HepG2 (cell line): ENCODE results near the gene INSYN2B. TPM values are rescaled to one million over a fixed set of nuclear protein-coding genes. Genes with fewer than 3 reads are reported as not detected.

ENCODE experiments used
- ATAC-seq: fragments of 200-7000 bp; cut with Tn5 transposase; 3 replicates; pipeline ENCODE4 v1.9.1; 2020; ENCODE audit warnings: mild to moderate bottlenecking, moderate library complexity
- BruUV-seq: library from RNA; stranded (reverse); fragments of 400-500 nt; replicated peaks from 2 replicates; lab custom pipeline; 2021; lab: Mats Ljungman, UMichigan
- CTCF ChIA-PET: fragments of 300-600 bp; formaldehyde crosslinking; extraction: SDS; loops from one replicate; lab custom pipeline; 2021; ENCODE audit warnings: low total read pairs, inconsistent platforms, low intra/inter-chr PET ratio; lab: Yijun Ruan, JAX
- POLR2A ChIA-PET: fragments of 350-600 bp; sonication (Branson Sonifier 250); formaldehyde crosslinking; loops from one replicate; lab custom pipeline; 2020; ENCODE audit warnings: antibody characterized with exemption, inconsistent platforms; lab: Yijun Ruan, JAX
- DNase-seq: peaks from one replicate; pipeline ENCODE4 v3.0.0-alpha.2; 2015; ENCODE audit warnings: low spot score
- FAIRE-seq: peaks from 3 replicates; lab custom pipeline; 2011; peaks lifted over from hg19 to GRCh38; lab: Jason Lieb, UNC
- H2AFZ ChIP-seq: one replicate; pipeline ENCODE4 v1.6.1; 2011; ENCODE audit warnings: low read length, inconsistent platforms
- H3K27ac ChIP-seq: fragments of 300-600 bp; 3 replicates; pipeline ENCODE4 v1.8.0; 2011; ENCODE audit warnings: mixed run types, mild to moderate bottlenecking, mixed read lengths, low read length, inconsistent platforms; ENCODE audit not compliant: insufficient read depth; ENCODE audit errors: extremely low read length
- H3K27me3 ChIP-seq, 2 experiments: fragments of 200-600 bp in 1 of 2; 2 replicates in 1 of 2; 3 replicates in 1 of 2; pipeline versions ENCODE4 v1.6.0 to v1.8.0; 2011; ENCODE audit warnings: low read length in 2 of 2, mild to moderate bottlenecking in 2 of 2, moderate library complexity in 2 of 2, inconsistent platforms in 1 of 2; ENCODE audit not compliant: insufficient read depth in 2 of 2, control insufficient read depth in 1 of 2
- H3K36me3 ChIP-seq, 2 experiments: fragments of 200-600 bp in 1 of 2; replicated peaks in 1 of 2; 2 replicates in 1 of 2; 3 replicates in 1 of 2; pipeline versions ENCODE4 v1.5.1 to v1.8.0; 2011; ENCODE audit warnings: low read length in 2 of 2, inconsistent platforms in 1 of 2; ENCODE audit not compliant: insufficient read depth in 2 of 2, control insufficient read depth in 1 of 2
- H3K4me1 ChIP-seq: 2 replicates; pipeline ENCODE4 v1.5.1; 2012; ENCODE audit warnings: low read length, inconsistent platforms; ENCODE audit not compliant: insufficient read depth
- H3K4me2 ChIP-seq: 2 replicates; pipeline ENCODE4 v1.6.0; 2011; ENCODE audit warnings: low read depth, low read length, inconsistent platforms
- H3K4me3 ChIP-seq, 3 experiments: fragments of 200-600 bp in 1 of 3; sonication (generic), shearing (Covaris generic) in 1 of 3; replicated peaks in 1 of 3; 2 replicates each; pipeline ENCODE4 v1.5.1; 2011 to 2016; ENCODE audit warnings: low read length in 3 of 3, inconsistent platforms in 2 of 3, low read depth in 2 of 3, mild to moderate bottlenecking in 2 of 3, control low read depth in 1 of 3, mixed read lengths in 1 of 3; ENCODE audit not compliant: insufficient read depth in 1 of 3
- H3K79me2 ChIP-seq: one replicate; pipeline ENCODE4 v1.6.1; 2011; ENCODE audit warnings: low read length, inconsistent platforms; ENCODE audit not compliant: insufficient read depth
- H3K9ac ChIP-seq: 2 replicates; pipeline ENCODE4 v1.6.0; 2011; ENCODE audit warnings: mild to moderate bottlenecking, low read depth, low read length, inconsistent platforms; ENCODE audit not compliant: insufficient read depth
- H3K9me3 ChIP-seq: 2 replicates; pipeline ENCODE4 v1.5.1; 2012; ENCODE audit warnings: mild to moderate bottlenecking, low read length
- H4K20me1 ChIP-seq: 2 replicates; pipeline ENCODE4 v1.6.0; 2011; ENCODE audit warnings: inconsistent platforms, mild to moderate bottlenecking, low read length, moderate library complexity; ENCODE audit not compliant: insufficient read depth
- GTF2F1 ChIP-seq: fragments of 150-350 bp; IDR thresholded peaks from 2 replicates; pipeline ENCODE4 v1.6.1; 2014; ENCODE audit warnings: low read length
- HNF1B ChIP-seq: sonication (generic); formaldehyde crosslinking; IDR thresholded peaks from 2 replicates; pipeline ENCODE4 v1.5.1; 2020; ENCODE audit warnings: mild to moderate bottlenecking, moderate library complexity, missing genetic modification reagents
- HNRNPUL1 ChIP-seq: fragments of 200-400 bp; formaldehyde crosslinking; IDR thresholded peaks from 2 replicates; pipeline ENCODE4 v1.6.1; 2017; ENCODE audit warnings: low read depth, mild to moderate bottlenecking, low read length, moderate library complexity
- HOXA3 ChIP-seq: sonication (generic); formaldehyde crosslinking; IDR thresholded peaks from 2 replicates; pipeline ENCODE4 v1.5.0; 2020; ENCODE audit warnings: missing genetic modification reagents
- LCORL ChIP-seq, 2 experiments: fragments of 450-650 bp in 1 of 2; sonication (generic) in 1 of 2; formaldehyde crosslinking in 1 of 2; IDR thresholded peaks; 2 replicates each; pipeline versions ENCODE4 v1.5.0 to v1.6.1; 2017 to 2020; ENCODE audit warnings: antibody characterized with exemption in 1 of 2, missing genetic modification reagents in 1 of 2
- ZC3H4 ChIP-seq: sonication (generic); formaldehyde crosslinking; IDR thresholded peaks from 2 replicates; pipeline ENCODE4 v1.4.0; 2020; ENCODE audit warnings: missing genetic modification reagents, borderline replicate concordance
- WGBS: methylation state at CpG from one replicate; pipeline ENCODE4 v1.1.6; 2017; ENCODE audit warnings: low lambda C conversion rate; 5-methylcytosine and 5-hydroxymethylcytosine counted together
- in situ Hi-C: cut with HindIII; loops from 2 replicates; pipeline ENCODE4 v1.10.0; 2017; ENCODE audit warnings: low pct_unique_long_range_greater_than_20kb; ENCODE audit not compliant: extremely low pct_ligation_motif_present
- intact Hi-C: fragments of 100-400 bp; cut with micrococcal nuclease; formaldehyde crosslinking; loops from one replicate; pipeline ENCODE4 v1.10.0; 2022; ENCODE audit not compliant: unreplicated experiment
- polyA plus RNA-seq, 8 experiments: library from polyadenylated mRNA; depleted of rRNA in 3 of 8; stranded (reverse) in 7 of 8; unstranded in 1 of 8; fragments of >200 nt; fragmentation: Illumina TruSeq in 4 of 8; extraction: Trizol in 4 of 8; gene quantifications; 2 replicates each; pipeline versions ENCODE4 v1.2.1 to v1.2.3, GENCODE V29; 2011 to 2016; ENCODE audit warnings: low read depth in 4 of 8, missing spikeins in 1 of 8, mixed read lengths in 1 of 8; ENCODE audit not compliant: insufficient read depth in 1 of 8
- total RNA-seq, 5 experiments: library from RNA; depleted of rRNA; stranded (reverse); fragments of >200 nt; fragmentation: Illumina TruSeq; extraction: Trizol; gene quantifications; 2 replicates each; pipeline ENCODE4 v1.2.3, GENCODE V29; 2016; ENCODE audit warnings: low read depth in 1 of 5
- TF ChIP-seq, protein P1 (sequence below): sonication (generic); formaldehyde crosslinking; IDR thresholded peaks from 2 replicates; pipeline ENCODE4 v1.5.1; 2020; ENCODE audit warnings: missing genetic modification reagents, mild to moderate bottlenecking, borderline replicate concordance
- TF ChIP-seq, protein P2 (sequence below): sonication (generic); formaldehyde crosslinking; conservative IDR thresholded peaks from 2 replicates; pipeline ENCODE4 v1.4.0; 2020; ENCODE audit warnings: missing genetic modification reagents
- TF ChIP-seq, protein P3 (sequence below): sonication (generic); formaldehyde crosslinking; IDR thresholded peaks from 2 replicates; pipeline ENCODE4 v1.4.0; 2020; ENCODE audit warnings: low read depth, missing genetic modification reagents

Gene INSYN2B
- total and polyA plus RNA-seq, 2 of the 13 experiments (the other 11 are each of a cell fraction or from before 2014, with no cell fraction given) = not detected

DNA sequence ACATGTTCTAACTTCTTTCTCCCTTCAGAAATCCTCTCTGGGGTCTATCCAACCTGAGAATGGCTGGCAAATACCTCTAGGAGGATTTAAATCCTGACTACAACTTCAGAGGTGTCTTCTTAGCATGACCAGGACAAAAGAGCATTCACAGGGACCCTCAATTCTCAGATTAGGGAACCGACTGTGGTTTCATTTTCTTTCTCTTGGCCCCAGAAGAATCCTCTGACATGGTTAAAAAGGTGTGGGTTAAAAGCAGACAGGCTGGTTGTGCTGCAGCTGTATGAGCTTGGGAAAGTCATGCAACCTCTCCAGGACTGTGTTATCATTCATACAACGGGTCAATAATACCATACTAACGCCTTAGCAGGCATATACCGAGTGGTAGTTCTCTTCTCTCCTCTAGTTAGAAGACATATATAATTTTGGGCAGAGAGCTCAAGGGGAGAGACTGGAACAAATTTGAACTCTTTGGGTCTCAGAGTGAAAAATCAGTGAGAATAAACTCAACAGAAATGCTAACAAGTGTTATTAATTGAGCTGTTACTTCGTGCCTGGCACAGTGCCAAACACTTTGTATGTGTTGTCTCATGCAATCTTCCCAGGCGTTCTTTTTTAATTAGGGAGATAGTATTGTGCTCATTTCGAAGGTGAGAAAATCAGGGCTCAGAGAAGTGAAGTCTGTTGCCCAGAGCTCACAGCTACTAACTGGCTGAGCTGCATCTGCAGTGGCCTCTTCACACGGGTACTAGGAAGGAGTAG is 35.2 kb downstream of the INSYN2B start:
- intact Hi-C loops = no loop called here
- no peaks in the 10 kb centered on the region; a peak in 1 of 5 replicates for H3K27me3 ChIP-seq
- ATAC-seq = no peak
- TF ChIP-seq, protein P1, sequence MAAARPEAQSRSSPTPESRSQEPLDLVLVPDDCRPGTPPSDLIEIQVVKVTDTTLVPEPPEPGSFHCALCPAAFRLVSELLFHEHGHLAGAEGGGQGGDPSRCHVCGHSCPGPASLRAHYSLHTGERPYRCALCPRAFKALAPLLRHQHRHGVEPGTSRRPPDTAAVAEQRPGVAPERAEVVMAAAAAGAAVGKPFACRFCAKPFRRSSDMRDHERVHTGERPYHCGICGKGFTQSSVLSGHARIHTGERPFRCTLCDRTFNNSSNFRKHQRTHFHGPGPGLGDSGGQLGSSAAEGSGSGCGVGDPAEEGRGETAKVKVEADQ (CRISPR knock-in tag) = no peak
- TF ChIP-seq LCORL (IDR thresholded peaks at IDR 0.05) = peak; percentile 76; the same call in 1 of the 2 replicates
- TF ChIP-seq LCORL (CRISPR knock-in tag; IDR thresholded peaks at IDR 0.05) = no peak
- TF ChIP-seq, all 625 proteins: peak for 1
- Histone ChIP-seq H3K9me3 (no peaks in the 10 kb centered on the region), H3K36me3 (no peaks in the 10 kb centered on the region), H3K79me2 (no peaks in the 10 kb centered on the region), H3K4me3 (no peak overlapping the region), H3K4me2 (no peak overlapping the region), H2AFZ (no peak overlapping the region), H3K9ac (no peak overlapping the region), H4K20me1 (no peaks in the 10 kb centered on the region), H3K4me1 (no peaks in the 10 kb centered on the region), H3K27ac (no peak overlapping the region)
- WGBS = 4% methylated on average over 8 of the region's 8 CpGs
- no peak for FAIRE-seq
- BruUV-seq = no TSS peak
- no peak for DNase-seq
- CTCF ChIA-PET = no interaction called here
- in situ Hi-C loops = no loop called here
- POLR2A ChIA-PET = no interaction called here

DNA sequence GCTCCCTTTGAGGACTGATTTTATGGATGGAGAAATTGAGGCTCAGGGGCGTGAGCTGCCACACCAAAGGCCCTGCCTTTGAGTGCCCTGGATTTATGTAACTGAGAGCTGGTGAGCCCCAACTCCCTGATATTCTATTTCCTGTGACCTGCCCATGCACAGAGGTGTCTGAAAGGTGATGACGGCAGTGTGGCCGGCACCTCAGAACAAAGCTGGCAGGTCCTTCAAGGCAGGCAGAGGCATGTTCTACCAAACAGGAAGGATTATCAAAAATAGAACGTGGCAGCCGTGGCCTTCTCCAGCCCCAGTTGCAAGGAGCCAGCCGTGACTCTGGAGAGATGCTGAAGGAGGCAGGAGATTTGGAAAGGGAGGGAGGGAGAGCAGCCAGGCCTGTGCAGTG is 36.2 kb downstream of the INSYN2B start:
- Histone ChIP-seq H4K20me1 (no peaks in the 10 kb centered on the region), H3K79me2 (no peaks in the 10 kb centered on the region), H3K36me3 (no peaks in the 10 kb centered on the region), H3K4me1 (no peaks in the 10 kb centered on the region), H3K9ac (no peak overlapping the region), H3K9me3 (no peaks in the 10 kb centered on the region), H3K27me3 (peaks cover 0 to 1% of the 10 kb centered on the region in 2 experiments; a peak in 2 of 5 replicates), H2AFZ (no peak overlapping the region), H3K4me2 (no peak overlapping the region), H3K27ac (no peak overlapping the region), H3K4me3 (no peak overlapping the region)
- BruUV-seq = no TSS peak
- in situ Hi-C loops (no loop called here), intact Hi-C loops (no loop called here)
- 18% methylated on average over 6 of the region's 6 CpGs for WGBS
- CTCF ChIA-PET = no interaction called here
- POLR2A ChIA-PET = no interaction called here
- FAIRE-seq (no peak), DNase-seq (no peak), ATAC-seq (no peak)
- TF ChIP-seq, protein P2, sequence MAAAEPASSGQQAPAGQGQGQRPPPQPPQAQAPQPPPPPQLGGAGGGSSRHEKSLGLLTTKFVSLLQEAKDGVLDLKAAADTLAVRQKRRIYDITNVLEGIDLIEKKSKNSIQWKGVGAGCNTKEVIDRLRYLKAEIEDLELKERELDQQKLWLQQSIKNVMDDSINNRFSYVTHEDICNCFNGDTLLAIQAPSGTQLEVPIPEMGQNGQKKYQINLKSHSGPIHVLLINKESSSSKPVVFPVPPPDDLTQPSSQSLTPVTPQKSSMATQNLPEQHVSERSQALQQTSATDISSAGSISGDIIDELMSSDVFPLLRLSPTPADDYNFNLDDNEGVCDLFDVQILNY (CRISPR knock-in tag) = no peak
- TF ChIP-seq HNF1B (CRISPR knock-in tag) (no peak), ZC3H4 (CRISPR knock-in tag) (no peak), HNRNPUL1 (no peak), HOXA3 (CRISPR knock-in tag) (no peak), GTF2F1 (no peak)
- TF ChIP-seq, protein P3, sequence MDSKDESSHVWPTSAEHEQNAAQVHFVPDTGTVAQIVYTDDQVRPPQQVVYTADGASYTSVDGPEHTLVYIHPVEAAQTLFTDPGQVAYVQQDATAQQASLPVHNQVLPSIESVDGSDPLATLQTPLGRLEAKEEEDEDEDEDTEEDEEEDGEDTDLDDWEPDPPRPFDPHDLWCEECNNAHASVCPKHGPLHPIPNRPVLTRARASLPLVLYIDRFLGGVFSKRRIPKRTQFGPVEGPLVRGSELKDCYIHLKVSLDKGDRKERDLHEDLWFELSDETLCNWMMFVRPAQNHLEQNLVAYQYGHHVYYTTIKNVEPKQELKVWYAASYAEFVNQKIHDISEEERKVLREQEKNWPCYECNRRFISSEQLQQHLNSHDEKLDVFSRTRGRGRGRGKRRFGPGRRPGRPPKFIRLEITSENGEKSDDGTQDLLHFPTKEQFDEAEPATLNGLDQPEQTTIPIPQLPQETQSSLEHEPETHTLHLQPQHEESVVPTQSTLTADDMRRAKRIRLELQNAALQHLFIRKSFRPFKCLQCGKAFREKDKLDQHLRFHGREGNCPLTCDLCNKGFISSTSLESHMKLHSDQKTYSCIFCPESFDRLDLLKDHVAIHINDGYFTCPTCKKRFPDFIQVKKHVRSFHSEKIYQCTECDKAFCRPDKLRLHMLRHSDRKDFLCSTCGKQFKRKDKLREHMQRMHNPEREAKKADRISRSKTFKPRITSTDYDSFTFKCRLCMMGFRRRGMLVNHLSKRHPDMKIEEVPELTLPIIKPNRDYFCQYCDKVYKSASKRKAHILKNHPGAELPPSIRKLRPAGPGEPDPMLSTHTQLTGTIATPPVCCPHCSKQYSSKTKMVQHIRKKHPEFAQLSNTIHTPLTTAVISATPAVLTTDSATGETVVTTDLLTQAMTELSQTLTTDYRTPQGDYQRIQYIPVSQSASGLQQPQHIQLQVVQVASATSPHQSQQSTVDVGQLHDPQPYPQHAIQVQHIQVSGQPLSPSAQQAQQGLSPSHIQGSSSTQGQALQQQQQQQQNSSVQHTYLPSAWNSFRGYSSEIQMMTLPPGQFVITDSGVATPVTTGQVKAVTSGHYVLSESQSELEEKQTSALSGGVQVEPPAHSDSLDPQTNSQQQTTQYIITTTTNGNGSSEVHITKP (CRISPR knock-in tag) = no peak
